Measurements from ENCODE around the gene ADCK1. TPM values are rescaled to one million over a fixed set of nuclear protein-coding genes. Genes with fewer than 3 reads are reported as not detected.

ADCK1 gene
- polyA plus RNA-seq, 1 donor from 2014 or later: 13.6 TPM

DNA sequence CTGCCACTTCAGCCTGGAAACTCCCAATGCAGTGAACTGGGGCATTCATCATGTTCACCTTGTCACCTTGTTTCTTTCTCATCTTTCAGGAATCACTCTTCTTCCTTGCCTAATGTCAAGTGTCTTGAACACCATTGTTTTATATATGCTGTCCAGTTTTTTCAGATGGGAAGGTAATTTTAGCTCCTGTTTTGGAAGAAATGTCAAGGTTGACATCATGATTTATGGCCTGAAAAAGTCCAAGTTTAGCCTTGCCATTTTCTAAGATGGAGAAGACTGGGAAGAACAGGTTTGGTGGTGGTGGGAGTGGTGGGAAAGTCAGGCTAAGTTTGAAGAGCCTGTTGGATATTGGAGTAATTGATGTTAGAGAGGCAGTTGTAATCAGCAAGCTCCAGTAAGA is 54.0 kb downstream of the ADCK1 start:
- no peaks in the 10 kb centered on the region for H3K36me3 ChIP-seq (ENCODE audit: insufficient read depth, low read length)
- H3K4me2 ChIP-seq (ENCODE audit: low read length): no peak overlapping the region
- H3K79me2 ChIP-seq (replicated peaks; ENCODE audit: insufficient read depth, low read length): no peaks in the 10 kb centered on the region

DNA sequence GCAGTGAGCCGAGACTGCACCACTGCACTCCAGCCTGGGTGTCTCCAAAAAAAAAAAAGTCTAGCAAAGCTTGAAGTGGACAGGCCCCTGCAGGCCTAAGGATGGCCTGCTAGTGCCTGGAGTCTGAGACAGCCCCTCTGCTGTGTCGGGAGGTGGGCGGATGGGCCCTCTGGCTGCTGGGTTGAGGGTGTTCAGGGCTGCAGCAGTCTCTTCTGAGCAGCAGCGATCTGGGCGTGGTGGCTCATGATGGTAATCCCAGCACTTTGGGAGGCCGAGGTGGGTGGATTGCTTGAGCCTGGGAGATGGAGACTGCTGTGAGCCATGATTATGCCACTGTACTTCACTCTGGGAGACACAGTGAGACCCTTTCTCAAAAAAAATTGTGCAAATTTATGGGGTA is 57.0 kb downstream of the ADCK1 start:
- Histone ChIP-seq H3F3A (ENCODE audit: insufficient read depth, low read length, poor library complexity, severe bottlenecking) (no peaks in the 10 kb centered on the region), H2AFZ (ENCODE audit: low read depth, low read length) (no peak overlapping the region), H3K27me3 (ENCODE audit: insufficient read depth, low read depth, low read length) (no peaks in the 10 kb centered on the region), H3K36me3 (ENCODE audit: insufficient read depth, low read length) (no peaks in the 10 kb centered on the region), H3K27ac (ENCODE audit: low read length) (no peak overlapping the region), H3K9me2 (ENCODE audit: insufficient read depth, low read length) (no peaks in the 10 kb centered on the region), H3K9me3 (ENCODE audit: low read length) (no peaks in the 10 kb centered on the region), H3K9ac (ENCODE audit: low read length) (no peak overlapping the region), H3K4me2 (ENCODE audit: low read length) (no peak overlapping the region), H3K4me3 (ENCODE audit: low read length) (no peak overlapping the region), H3K79me2 (replicated peaks; ENCODE audit: insufficient read depth, low read length) (no peaks in the 10 kb centered on the region), H4K20me1 (ENCODE audit: insufficient read depth) (no peaks in the 10 kb centered on the region)
- TF ChIP-seq SMC3 (conservative IDR thresholded peaks at IDR 0.05; ENCODE audit: poor library complexity) (no peak), RAD21 (conservative IDR thresholded peaks at IDR 0.05) (no peak), POLR2AphosphoS5 (IDR thresholded peaks at IDR 0.05) (no peak), REST (IDR thresholded peaks at IDR 0.05; ENCODE audit: borderline replicate concordance) (no peak), TAF1 (IDR thresholded peaks at IDR 0.05; ENCODE audit: low read depth) (no peak), EP300 (conservative IDR thresholded peaks at IDR 0.05; ENCODE audit: poor library complexity, severe bottlenecking) (no peak)

More for the DNA sequence above, 54.0 kb downstream of the ADCK1 start:
- Histone ChIP-seq H3K9me3 (ENCODE audit: low read length) (no peaks in the 10 kb centered on the region), H4K20me1 (ENCODE audit: insufficient read depth) (no peaks in the 10 kb centered on the region), H3K9me2 (ENCODE audit: insufficient read depth, low read length) (no peaks in the 10 kb centered on the region), H3K27ac (ENCODE audit: low read length) (no peak overlapping the region), H2AFZ (ENCODE audit: low read depth, low read length) (no peak overlapping the region), H3K9ac (ENCODE audit: low read length) (no peak overlapping the region), H3F3A (ENCODE audit: insufficient read depth, low read length, poor library complexity, severe bottlenecking) (no peaks in the 10 kb centered on the region), H3K4me3 (ENCODE audit: low read length) (no peak overlapping the region), H3K27me3 (ENCODE audit: insufficient read depth, low read depth, low read length) (no peaks in the 10 kb centered on the region)
- TF ChIP-seq EZH2 (IDR thresholded peaks at IDR 0.05; ENCODE audit: borderline replicate concordance, insufficient read depth, low read length, poor library complexity, severe bottlenecking): no peak
- TF ChIP-seq MXI1 (conservative IDR thresholded peaks at IDR 0.05; ENCODE audit: poor library complexity, severe bottlenecking): no peak

- Histone ChIP-seq H3K9me3 (ENCODE audit: low read length) (no peaks in the 10 kb centered on the region), H2AFZ (ENCODE audit: low read depth, low read length) (no peak overlapping the region), H3K36me3 (ENCODE audit: insufficient read depth, low read length) (no peaks in the 10 kb centered on the region), H3K9ac (ENCODE audit: low read length) (no peak overlapping the region), H3K79me2 (replicated peaks; ENCODE audit: insufficient read depth, low read length) (no peaks in the 10 kb centered on the region), H4K20me1 (ENCODE audit: insufficient read depth) (no peaks in the 10 kb centered on the region), H3K4me2 (ENCODE audit: low read length) (no peak overlapping the region), H3F3A (ENCODE audit: insufficient read depth, low read length, poor library complexity, severe bottlenecking) (no peaks in the 10 kb centered on the region), H3K9me2 (ENCODE audit: insufficient read depth, low read length) (no peaks in the 10 kb centered on the region), H3K27me3 (ENCODE audit: insufficient read depth, low read depth, low read length) (no peaks in the 10 kb centered on the region), H3K27ac (ENCODE audit: low read length) (no peak overlapping the region), H3K4me3 (ENCODE audit: low read length) (no peak overlapping the region)
- TF ChIP-seq EP300 (conservative IDR thresholded peaks at IDR 0.05; ENCODE audit: poor library complexity, severe bottlenecking): no peak
- no peak for TF ChIP-seq RAD21 (conservative IDR thresholded peaks at IDR 0.05)
- TF ChIP-seq EZH2 (IDR thresholded peaks at IDR 0.05; ENCODE audit: borderline replicate concordance, insufficient read depth, low read length, poor library complexity, severe bottlenecking): no peak
- TF ChIP-seq SMC3 (conservative IDR thresholded peaks at IDR 0.05; ENCODE audit: poor library complexity): no peak
- TF ChIP-seq REST (IDR thresholded peaks at IDR 0.05; ENCODE audit: borderline replicate concordance): no peak
- no peak for TF ChIP-seq TAF1 (IDR thresholded peaks at IDR 0.05; ENCODE audit: low read depth)
- no peak for TF ChIP-seq POLR2AphosphoS5 (IDR thresholded peaks at IDR 0.05)
- TF ChIP-seq MXI1 (conservative IDR thresholded peaks at IDR 0.05; ENCODE audit: poor library complexity, severe bottlenecking): no peak
- TF ChIP-seq, protein P1, sequence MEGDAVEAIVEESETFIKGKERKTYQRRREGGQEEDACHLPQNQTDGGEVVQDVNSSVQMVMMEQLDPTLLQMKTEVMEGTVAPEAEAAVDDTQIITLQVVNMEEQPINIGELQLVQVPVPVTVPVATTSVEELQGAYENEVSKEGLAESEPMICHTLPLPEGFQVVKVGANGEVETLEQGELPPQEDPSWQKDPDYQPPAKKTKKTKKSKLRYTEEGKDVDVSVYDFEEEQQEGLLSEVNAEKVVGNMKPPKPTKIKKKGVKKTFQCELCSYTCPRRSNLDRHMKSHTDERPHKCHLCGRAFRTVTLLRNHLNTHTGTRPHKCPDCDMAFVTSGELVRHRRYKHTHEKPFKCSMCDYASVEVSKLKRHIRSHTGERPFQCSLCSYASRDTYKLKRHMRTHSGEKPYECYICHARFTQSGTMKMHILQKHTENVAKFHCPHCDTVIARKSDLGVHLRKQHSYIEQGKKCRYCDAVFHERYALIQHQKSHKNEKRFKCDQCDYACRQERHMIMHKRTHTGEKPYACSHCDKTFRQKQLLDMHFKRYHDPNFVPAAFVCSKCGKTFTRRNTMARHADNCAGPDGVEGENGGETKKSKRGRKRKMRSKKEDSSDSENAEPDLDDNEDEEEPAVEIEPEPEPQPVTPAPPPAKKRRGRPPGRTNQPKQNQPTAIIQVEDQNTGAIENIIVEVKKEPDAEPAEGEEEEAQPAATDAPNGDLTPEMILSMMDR (IDR thresholded peaks at IDR 0.05; ENCODE audit: poor library complexity, severe bottlenecking): no peak
Observed at GRCh38 chr14:77859934-77860570, 60.1 kb downstream of the ADCK1 start.

All from neural cell (in vitro differentiated cells).